Measurements from ENCODE around the gene ZPBP.

- TF ChIP-seq, protein P1, sequence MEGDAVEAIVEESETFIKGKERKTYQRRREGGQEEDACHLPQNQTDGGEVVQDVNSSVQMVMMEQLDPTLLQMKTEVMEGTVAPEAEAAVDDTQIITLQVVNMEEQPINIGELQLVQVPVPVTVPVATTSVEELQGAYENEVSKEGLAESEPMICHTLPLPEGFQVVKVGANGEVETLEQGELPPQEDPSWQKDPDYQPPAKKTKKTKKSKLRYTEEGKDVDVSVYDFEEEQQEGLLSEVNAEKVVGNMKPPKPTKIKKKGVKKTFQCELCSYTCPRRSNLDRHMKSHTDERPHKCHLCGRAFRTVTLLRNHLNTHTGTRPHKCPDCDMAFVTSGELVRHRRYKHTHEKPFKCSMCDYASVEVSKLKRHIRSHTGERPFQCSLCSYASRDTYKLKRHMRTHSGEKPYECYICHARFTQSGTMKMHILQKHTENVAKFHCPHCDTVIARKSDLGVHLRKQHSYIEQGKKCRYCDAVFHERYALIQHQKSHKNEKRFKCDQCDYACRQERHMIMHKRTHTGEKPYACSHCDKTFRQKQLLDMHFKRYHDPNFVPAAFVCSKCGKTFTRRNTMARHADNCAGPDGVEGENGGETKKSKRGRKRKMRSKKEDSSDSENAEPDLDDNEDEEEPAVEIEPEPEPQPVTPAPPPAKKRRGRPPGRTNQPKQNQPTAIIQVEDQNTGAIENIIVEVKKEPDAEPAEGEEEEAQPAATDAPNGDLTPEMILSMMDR (IDR thresholded peaks at IDR 0.05), result no peak
- no peak for TF ChIP-seq POLR2A (IDR thresholded peaks at IDR 0.05)
These were observed 70.6 kb downstream of the ZPBP start for GRCh38 chr7:50022451-50022850.
